ENCODE measurements around the gene RNF213. TPM values are rescaled to one million over a fixed set of nuclear protein-coding genes. Genes with fewer than 3 reads are reported as not detected.

RNF213 gene
- total RNA-seq, 1 experiment from 2014 or later: 70.5 TPM

DNA sequence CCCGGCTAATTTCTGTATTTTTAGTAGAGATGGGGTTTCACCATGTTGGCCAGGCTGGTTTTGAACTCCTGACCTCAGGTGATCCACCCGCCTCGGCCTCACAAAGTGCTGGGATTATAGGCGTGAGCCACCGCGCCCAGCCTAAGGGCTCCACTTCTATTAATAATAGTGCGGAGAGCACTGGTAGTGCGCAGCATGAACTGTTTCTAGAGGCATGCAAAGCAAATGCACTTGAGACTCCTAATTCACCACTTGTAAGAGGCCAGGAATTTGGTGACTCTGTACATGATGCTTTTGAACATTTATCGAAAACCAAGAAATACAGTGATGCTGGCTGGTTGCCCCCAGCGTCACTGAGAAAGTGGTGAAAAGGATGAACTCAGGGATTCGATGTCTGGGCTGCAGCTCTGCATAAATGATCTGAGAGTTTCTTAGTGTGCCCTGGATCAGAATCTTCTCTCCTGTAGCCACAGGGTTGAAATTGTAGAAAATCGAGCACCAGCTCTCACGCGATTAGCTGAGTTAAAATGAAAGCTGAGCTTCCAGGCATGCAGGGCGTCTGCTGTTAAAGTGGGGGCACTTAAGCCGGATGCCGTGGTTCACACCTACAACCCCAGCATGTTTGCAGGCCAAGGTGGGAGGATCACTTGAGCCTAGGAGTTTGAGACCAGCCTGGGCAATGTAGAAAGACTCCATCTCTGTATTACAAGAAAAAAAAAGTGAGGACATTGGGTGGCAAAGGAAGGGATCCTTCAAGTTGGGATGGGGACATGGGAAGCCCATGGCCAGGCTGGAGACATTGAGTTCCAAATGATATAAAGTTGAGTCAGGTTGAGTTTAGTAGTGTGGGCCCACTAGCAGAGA, 4.8 kb downstream of the RNF213 start:
- ATAC-seq: no peak

GRCh38 chr17:80267391-80267790, 6.7 kb downstream of the RNF213 start:
- TF ChIP-seq AR (CRISPR knock-in tag; IDR thresholded peaks at IDR 0.05) (no peak), CREM (CRISPR knock-in tag; IDR thresholded peaks at IDR 0.05) (no peak), ZNF671 (CRISPR knock-in tag; IDR thresholded peaks at IDR 0.05) (no peak), FOXJ3 (CRISPR knock-in tag; IDR thresholded peaks at IDR 0.05; ENCODE audit: borderline replicate concordance) (no peak)
- TF ChIP-seq, protein P1, sequence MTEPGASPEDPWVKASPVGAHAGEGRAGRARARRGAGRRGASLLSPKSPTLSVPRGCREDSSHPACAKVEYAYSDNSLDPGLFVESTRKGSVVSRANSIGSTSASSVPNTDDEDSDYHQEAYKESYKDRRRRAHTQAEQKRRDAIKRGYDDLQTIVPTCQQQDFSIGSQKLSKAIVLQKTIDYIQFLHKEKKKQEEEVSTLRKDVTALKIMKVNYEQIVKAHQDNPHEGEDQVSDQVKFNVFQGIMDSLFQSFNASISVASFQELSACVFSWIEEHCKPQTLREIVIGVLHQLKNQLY (CRISPR knock-in tag; IDR thresholded peaks at IDR 0.05): no peak
- TF ChIP-seq, protein P2, sequence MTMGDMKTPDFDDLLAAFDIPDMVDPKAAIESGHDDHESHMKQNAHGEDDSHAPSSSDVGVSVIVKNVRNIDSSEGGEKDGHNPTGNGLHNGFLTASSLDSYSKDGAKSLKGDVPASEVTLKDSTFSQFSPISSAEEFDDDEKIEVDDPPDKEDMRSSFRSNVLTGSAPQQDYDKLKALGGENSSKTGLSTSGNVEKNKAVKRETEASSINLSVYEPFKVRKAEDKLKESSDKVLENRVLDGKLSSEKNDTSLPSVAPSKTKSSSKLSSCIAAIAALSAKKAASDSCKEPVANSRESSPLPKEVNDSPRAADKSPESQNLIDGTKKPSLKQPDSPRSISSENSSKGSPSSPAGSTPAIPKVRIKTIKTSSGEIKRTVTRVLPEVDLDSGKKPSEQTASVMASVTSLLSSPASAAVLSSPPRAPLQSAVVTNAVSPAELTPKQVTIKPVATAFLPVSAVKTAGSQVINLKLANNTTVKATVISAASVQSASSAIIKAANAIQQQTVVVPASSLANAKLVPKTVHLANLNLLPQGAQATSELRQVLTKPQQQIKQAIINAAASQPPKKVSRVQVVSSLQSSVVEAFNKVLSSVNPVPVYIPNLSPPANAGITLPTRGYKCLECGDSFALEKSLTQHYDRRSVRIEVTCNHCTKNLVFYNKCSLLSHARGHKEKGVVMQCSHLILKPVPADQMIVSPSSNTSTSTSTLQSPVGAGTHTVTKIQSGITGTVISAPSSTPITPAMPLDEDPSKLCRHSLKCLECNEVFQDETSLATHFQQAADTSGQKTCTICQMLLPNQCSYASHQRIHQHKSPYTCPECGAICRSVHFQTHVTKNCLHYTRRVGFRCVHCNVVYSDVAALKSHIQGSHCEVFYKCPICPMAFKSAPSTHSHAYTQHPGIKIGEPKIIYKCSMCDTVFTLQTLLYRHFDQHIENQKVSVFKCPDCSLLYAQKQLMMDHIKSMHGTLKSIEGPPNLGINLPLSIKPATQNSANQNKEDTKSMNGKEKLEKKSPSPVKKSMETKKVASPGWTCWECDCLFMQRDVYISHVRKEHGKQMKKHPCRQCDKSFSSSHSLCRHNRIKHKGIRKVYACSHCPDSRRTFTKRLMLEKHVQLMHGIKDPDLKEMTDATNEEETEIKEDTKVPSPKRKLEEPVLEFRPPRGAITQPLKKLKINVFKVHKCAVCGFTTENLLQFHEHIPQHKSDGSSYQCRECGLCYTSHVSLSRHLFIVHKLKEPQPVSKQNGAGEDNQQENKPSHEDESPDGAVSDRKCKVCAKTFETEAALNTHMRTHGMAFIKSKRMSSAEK (CRISPR knock-in tag; IDR thresholded peaks at IDR 0.05; ENCODE audit: borderline replicate concordance): no peak
- CTCF ChIA-PET: no interaction called here
- no peaks in the 10 kb centered on the region for H3K27me3 Mint-ChIP-seq (ENCODE audit: low read depth)
- POLR2A ChIA-PET: no interaction called here
- H3K4me3 Mint-ChIP-seq: no peak overlapping the region
- no peak overlapping the region; the same call in 1 of the 2 replicates for H3K27ac Mint-ChIP-seq
- ATAC-seq (no peak), DNase-seq (ENCODE audit: low spot score) (no peak)
- H3K4me1 Mint-ChIP-seq: peaks cover 27% of the 10 kb centered on the region
- H3K36me3 Mint-ChIP-seq: peaks cover 30% of the 10 kb centered on the region
- no peaks in the 10 kb centered on the region for H3K9me3 Mint-ChIP-seq

More for the DNA sequence above, 4.8 kb downstream of the RNF213 start:
- POLR2A ChIA-PET: no interaction called here
- TF ChIP-seq, protein P3, sequence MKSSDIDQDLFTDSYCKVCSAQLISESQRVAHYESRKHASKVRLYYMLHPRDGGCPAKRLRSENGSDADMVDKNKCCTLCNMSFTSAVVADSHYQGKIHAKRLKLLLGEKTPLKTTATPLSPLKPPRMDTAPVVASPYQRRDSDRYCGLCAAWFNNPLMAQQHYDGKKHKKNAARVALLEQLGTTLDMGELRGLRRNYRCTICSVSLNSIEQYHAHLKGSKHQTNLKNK (CRISPR knock-in tag; IDR thresholded peaks at IDR 0.05): no peak
- TF ChIP-seq ESRRA (CRISPR knock-in tag; IDR thresholded peaks at IDR 0.05; ENCODE audit: borderline replicate concordance) (no peak), TCF7 (CRISPR knock-in tag; IDR thresholded peaks at IDR 0.05; ENCODE audit: low read depth) (no peak), FOXK1 (CRISPR knock-in tag; IDR thresholded peaks at IDR 0.05) (no peak), ZNF671 (CRISPR knock-in tag; IDR thresholded peaks at IDR 0.05) (no peak), ZNF232 (CRISPR knock-in tag; IDR thresholded peaks at IDR 0.05) (no peak), ZNF219 (CRISPR knock-in tag; IDR thresholded peaks at IDR 0.05; ENCODE audit: borderline replicate concordance) (no peak), EMX1 (CRISPR knock-in tag; IDR thresholded peaks at IDR 0.05) (no peak), TEAD1 (CRISPR knock-in tag; IDR thresholded peaks at IDR 0.05) (no peak), RELA (CRISPR knock-in tag; IDR thresholded peaks at IDR 0.05; ENCODE audit: borderline replicate concordance) (no peak), ZNF263 (CRISPR knock-in tag; IDR thresholded peaks at IDR 0.05; ENCODE audit: low read depth) (no peak)
- TF ChIP-seq, protein P4, sequence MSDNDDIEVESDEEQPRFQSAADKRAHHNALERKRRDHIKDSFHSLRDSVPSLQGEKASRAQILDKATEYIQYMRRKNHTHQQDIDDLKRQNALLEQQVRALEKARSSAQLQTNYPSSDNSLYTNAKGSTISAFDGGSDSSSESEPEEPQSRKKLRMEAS (CRISPR knock-in tag; IDR thresholded peaks at IDR 0.05): no peak
- TF ChIP-seq, protein P5, sequence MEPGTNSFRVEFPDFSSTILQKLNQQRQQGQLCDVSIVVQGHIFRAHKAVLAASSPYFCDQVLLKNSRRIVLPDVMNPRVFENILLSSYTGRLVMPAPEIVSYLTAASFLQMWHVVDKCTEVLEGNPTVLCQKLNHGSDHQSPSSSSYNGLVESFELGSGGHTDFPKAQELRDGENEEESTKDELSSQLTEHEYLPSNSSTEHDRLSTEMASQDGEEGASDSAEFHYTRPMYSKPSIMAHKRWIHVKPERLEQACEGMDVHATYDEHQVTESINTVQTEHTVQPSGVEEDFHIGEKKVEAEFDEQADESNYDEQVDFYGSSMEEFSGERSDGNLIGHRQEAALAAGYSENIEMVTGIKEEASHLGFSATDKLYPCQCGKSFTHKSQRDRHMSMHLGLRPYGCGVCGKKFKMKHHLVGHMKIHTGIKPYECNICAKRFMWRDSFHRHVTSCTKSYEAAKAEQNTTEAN (CRISPR knock-in tag; IDR thresholded peaks at IDR 0.05): no peak
- TF ChIP-seq, protein P6, sequence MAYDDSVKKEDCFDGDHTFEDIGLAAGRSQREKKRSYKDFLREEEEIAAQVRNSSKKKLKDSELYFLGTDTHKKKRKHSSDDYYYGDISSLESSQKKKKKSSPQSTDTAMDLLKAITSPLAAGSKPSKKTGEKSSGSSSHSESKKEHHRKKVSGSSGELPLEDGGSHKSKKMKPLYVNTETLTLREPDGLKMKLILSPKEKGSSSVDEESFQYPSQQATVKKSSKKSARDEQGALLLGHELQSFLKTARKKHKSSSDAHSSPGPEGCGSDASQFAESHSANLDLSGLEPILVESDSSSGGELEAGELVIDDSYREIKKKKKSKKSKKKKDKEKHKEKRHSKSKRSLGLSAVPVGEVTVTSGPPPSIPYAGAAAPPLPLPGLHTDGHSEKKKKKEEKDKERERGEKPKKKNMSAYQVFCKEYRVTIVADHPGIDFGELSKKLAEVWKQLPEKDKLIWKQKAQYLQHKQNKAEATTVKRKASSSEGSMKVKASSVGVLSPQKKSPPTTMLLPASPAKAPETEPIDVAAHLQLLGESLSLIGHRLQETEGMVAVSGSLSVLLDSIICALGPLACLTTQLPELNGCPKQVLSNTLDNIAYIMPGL (CRISPR knock-in tag; IDR thresholded peaks at IDR 0.05): no peak
- Mint-ChIP-seq H3K4me1 (peaks cover 33% of the 10 kb centered on the region), H3K27me3 (ENCODE audit: low read depth) (no peaks in the 10 kb centered on the region), H3K27ac (peak overlapping the region; percentile 40), H3K4me3 (no peak overlapping the region), H3K9me3 (no peaks in the 10 kb centered on the region), H3K36me3 (peaks cover 27% of the 10 kb centered on the region)
- DNase-seq (ENCODE audit: low spot score): no peak
- CTCF ChIA-PET: interaction anchor here (0.6 kb wide), 1 partner anchor 114 kb away, joined by 3 read pairs; no protein-coding TSS in a partner anchor

Measured in WTC11 (cell line).